GM18526 (cell line): Measurements from ENCODE around the gene DLG5.

Source experiments
- POLR2A ChIP-seq: IDR thresholded peaks from 3 replicates; pipeline ENCODE4 v1.6.1; 2011; ENCODE audit not compliant: insufficient read length; ENCODE audit errors: extremely low read depth

The DLG5 gene

DNA sequence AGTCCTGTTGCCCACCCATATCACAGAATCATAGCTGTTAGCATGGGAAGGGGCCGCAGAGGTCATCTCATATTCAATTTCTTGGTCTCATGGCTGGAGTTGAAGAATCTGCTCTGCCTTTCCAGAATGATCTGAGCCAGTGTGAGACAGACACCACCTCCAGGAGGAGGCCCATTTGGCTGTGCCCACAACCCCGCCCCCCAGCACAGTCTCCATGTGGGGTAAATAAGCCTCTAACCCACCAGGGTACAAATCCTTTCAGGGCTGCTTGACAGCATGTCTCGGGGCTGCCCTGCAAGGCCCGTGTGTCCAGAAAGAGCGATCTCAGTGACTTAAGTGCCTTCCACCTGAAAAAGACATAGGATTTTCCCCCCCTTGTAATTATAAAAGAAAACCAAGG, 137.5 kb downstream of the DLG5 start:
- no peak for TF ChIP-seq POLR2A

- TF ChIP-seq POLR2A: no peak
Measured at GRCh38 chr10:77788496-77789010, 138.0 kb downstream of the DLG5 start.

- TF ChIP-seq POLR2A: no peak
Measured at GRCh38 chr10:77787440-77787839, 139.1 kb downstream of the DLG5 start.

- no peak for TF ChIP-seq POLR2A
Measured at GRCh38 chr10:77784856-77785255, 141.7 kb downstream of the DLG5 start.

DNA sequence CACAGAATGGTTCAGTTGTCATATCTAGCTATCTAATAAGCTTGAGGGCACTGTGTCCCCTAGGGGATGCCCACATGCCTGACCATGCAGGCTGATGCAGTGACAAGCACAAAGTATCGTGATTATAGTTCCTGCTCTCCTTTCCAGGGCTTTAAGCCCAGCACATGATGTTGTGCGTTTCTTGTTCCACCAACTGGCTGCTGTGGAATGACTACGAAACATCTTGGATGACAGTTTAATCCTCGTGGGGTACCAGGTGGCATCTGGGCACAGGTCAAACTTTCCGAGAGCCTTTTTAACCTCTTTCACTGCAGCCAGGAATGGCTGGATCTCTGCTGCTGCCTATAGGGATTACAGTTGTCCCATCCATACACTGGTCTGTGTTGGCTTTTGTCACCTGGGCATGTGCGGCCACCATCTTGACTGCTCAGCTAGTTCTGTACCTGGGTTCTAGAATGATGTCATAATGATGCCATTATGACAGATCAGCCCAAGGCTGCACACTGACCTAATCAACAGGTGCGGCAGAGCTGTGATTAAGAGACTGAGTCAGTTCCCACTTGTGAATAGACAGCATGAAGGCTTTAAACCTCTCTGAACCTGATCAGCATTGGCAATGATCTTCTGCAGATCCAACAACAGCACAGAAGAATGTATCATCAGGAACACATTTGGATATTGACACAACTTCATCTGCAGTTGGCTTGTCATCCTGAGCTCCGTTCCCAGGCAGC, 144.1 kb downstream of the DLG5 start:
- TF ChIP-seq POLR2A: no peak

DNA sequence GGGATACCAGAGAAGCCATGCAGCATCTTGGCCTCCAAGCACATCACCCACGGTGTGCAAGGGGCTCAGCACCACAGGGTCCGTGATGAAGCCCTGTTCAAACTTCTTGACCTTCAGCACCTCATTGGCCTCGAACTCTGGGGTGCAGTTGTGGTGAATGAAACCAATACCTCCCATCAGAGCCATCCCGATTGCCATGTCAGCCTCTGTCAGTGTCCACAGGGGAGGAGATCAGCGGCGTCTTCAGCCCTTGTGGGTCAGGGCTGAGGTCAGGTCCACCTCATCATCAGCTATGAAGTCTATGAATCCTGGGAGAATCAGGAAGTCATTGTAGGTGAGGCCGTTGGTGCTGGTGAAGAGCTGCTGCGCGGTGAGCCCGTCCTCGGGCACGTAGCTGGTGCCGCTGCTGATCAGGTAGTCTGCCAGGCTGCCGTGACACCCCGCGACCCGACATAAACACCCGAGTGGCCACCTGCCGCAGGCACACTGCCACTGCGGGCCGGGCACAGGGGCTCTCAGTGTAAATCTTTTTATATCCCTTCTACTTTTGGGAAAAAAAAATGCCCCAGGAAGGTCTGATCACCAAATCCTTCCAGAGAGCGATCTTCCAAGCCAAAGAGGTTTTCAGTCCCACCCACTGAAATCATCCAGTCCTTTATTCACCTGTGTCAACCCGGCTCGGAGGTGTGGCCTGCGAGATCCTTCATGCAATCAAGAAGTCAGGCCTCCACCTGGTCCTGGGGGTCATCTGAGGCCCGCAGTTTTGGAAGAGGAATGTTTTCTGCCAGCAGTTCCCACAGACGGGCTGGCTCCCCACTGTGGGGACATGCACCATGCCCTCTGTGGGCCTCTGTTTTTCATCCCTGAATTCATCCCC, 144.9 kb downstream of the DLG5 start:
- TF ChIP-seq POLR2A: no peak

GRCh38 chr10:77780180-77780579, 146.4 kb downstream of the DLG5 start:
- no peak for TF ChIP-seq POLR2A

DNA sequence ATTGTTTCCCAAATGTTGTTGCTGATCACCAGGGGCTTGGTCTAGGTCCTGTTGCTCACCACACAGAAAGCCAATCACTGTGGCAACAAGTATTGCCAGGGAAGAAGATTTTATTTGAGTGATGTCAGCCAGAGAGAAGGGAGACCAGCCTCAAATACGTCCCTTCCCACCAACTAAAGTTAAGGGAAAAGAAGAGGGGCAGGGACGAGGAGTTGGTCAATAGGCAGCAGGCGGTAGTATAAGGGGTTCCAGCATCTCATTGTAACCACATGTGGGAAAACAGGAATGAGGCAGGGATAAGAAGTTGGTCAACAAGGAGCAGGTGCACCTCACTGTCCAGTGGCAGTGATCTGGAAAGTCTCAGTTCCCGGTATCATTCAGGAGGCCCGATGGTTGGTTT, 150.1 kb downstream of the DLG5 start:
- no peak for TF ChIP-seq POLR2A

DNA sequence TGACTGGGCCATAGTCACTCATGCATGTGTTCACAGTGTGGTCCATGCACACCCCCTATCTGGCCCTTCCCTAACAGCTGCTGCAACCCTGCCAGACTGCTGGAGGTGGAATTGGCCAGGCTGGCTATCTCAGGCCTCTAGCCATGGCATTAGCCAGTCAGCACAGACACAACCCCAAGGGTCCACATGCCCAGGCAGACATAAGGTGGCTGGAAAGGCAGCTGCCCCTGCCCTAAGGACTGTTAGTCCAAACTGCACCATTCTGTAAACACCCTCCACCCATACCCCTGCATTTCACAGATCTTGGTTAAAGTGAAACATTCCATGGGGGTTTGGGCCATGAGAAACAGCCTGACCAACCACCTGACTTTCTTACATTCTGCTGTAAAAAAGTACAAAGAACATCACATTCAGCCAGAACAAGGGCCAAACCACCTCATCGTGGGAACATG, 151.6 kb downstream of the DLG5 start:
- no peak for TF ChIP-seq POLR2A

DNA sequence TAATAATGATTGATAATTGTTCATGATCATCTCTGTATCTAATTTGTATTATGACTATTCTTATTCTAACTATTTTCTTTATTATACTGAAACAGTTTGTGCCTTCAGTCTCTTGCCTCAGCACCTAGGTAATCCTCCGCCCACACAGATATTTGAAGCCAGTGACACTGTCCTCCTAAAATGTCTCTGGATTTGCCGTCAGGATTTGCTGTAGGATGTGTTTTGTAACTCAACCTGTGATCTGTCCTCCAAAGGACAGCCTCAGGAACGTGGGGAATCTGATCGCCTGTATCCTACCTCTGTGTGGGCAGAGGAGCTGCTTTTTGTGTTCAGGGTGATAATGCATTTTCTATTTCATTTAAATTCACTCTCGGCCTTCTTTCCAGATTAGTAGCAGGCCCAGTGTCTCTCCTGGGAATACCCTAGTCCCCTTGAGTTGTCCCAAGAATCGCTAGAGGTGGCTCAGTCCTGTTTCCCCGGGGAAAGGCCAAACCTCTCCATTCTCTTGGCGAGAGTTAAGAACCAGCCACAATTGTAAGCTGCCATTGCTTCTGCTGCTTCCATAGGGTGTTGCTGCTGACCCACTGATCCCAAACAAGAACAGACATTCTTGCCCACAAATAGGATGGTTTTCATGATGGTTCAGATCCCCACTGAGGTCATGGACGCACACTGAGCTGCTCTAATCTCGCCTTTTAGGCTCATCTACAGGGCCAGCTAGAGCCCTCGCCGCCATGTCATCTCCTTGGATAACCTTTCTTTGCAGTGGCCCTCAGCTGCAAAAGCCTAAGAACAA, 152.7 kb downstream of the DLG5 start:
- TF ChIP-seq POLR2A: no peak

GRCh38 chr10:77771851-77772250, 154.7 kb downstream of the DLG5 start:
- no peak for TF ChIP-seq POLR2A

DNA sequence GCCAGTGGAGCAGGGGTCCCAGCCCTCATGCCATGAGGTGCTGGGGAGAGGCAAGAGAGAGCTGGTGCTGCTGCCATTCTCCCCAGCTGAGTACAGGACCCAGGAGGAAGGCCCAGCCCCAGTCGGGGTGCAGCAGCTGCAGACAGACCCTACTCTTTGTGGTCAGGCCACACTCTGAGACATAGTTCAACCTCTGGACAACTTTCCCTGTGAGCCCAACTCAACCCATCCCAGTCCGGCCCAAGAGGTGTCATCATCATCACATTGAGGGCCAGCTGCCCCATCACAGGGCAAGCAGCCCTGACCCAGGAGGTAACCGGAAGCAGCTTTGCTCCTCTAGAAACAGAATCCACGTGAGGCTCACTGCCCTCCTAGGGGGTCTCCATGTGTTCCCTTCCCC, 155.1 kb downstream of the DLG5 start:
- no peak for TF ChIP-seq POLR2A

DNA sequence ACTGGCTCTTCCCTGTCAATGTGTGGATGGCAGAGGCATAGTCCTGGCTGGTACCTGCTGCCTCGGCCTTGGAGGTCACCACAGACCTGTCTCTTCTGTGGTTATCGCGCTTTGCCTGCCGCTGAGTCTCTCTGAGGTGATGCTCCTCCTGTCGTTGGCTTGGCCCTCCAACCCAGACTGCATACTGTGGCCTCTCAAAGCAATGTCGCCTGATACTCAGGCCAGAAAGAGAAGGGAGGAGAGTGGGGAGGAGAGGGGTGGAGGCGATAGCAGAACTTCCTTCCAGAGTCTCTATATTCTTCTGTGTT, 155.7 kb downstream of the DLG5 start:
- TF ChIP-seq POLR2A: no peak

DNA sequence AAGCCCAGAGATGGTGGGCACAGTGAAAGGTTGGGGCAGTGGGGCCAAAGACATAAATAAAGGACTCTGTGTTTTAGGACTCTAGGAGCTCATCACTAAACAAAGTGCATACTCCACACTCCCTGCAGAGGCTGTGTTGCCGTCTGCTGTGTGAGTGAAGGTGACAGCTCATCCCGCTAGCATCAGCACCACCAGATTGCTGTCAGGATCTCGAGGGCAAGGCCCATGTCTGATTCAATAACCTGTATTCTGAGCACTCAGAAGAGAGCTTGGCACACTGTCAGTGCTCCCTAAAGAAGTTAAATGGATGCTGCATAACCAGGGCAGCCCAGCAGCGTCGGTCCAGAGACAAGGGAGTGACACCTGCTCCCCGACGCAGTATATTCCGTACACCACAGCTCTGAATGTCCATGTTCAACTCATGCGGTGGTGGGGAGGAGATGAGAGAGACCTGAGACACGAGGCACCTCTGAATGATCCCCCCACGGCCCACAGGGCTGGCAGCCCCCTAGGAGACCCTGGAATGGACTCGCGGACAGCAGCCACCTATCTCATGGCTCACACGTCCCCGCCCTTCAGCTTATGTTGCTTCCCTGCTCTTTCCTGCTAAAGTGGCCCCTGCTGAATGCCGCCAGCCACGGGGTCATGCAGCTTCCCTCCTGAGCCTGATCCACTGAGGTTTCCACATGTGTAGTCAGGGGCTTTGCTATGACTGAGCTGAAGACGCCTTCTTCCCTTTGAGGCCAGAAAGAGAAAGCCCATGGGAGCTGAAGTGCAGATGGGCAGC, 156.3 kb downstream of the DLG5 start:
- TF ChIP-seq POLR2A: no peak

DNA sequence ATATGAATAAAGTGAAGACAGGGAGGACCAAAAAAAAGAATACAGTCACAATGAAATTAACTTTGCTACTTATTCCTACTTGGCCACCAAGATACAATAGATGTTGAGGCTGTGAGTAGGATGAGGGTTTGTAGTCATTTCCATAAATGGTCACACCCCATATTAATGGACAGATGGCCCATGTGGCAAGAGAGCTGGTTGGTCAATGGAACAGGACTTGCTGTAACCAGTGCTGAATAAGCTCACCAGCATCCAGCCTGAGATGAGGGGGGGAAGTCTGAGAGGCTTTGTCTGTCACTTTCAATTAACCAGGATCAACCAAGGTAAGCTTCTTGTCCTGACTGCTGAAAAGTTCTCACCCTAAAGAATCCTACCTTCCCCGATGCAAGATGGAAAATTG, 158.5 kb downstream of the DLG5 start:
- TF ChIP-seq POLR2A: no peak
